IMR-90 (cell line): ENCODE data around the gene USP31. TPM values are rescaled to one million over a fixed set of nuclear protein-coding genes. Genes with fewer than 3 reads are reported as not detected.

ENCODE experiments used
- ATAC-seq: fragments of 200-7000 bp; cut with Tn5 transposase; 2 replicates; pipeline ENCODE4 v1.9.1; 2020; ENCODE audit warnings: low read depth, mild to moderate bottlenecking, moderate library complexity
- BruUV-seq: library from RNA; stranded (reverse); fragments of 400-500 nt; replicated peaks from 2 replicates; lab custom pipeline; 2021; lab: Mats Ljungman, UMichigan
- CTCF ChIA-PET: fragments of 300-600 bp; formaldehyde crosslinking; extraction: SDS; loops from one replicate; lab custom pipeline; 2021; ENCODE audit warnings: antibody characterized with exemption; lab: Yijun Ruan, JAX
- POLR2A ChIA-PET: fragments of 300-600 bp; sonication (Branson Sonifier 250); formaldehyde crosslinking; loops from one replicate; lab custom pipeline; 2022; ENCODE audit warnings: antibody characterized with exemption; ENCODE audit not compliant: unreplicated experiment; lab: Charles Lee
- DNase-seq: peaks from one replicate; pipeline ENCODE4 v3.0.0; 2013
- H2AFZ ChIP-seq: replicated peaks from 2 replicates; pipeline ENCODE3; 2013; ENCODE audit warnings: low read length, mild to moderate bottlenecking; ENCODE audit not compliant: poor library complexity
- H2AK5ac ChIP-seq: 2 replicates; pipeline ENCODE4 v1.6.1; 2013; ENCODE audit warnings: low read depth, low read length, inconsistent platforms
- H2AK9ac ChIP-seq: replicated peaks from 2 replicates; pipeline ENCODE3; 2013; ENCODE audit warnings: mild to moderate bottlenecking, low read depth, low read length, moderate library complexity; ENCODE audit not compliant: poor library complexity
- H2BK120ac ChIP-seq: 2 replicates; pipeline ENCODE4 v1.6.1; 2013; ENCODE audit warnings: low read depth, low read length, inconsistent platforms
- H2BK15ac ChIP-seq: 3 replicates; pipeline ENCODE4 v1.6.1; 2013; ENCODE audit warnings: low read depth, low read length, inconsistent platforms
- H2BK20ac ChIP-seq: 2 replicates; pipeline ENCODE4 v1.6.1; 2013; ENCODE audit warnings: low read depth, mild to moderate bottlenecking, inconsistent platforms, low read length, moderate library complexity
- H2BK5ac ChIP-seq: 2 replicates; pipeline ENCODE4 v1.6.1; 2013; ENCODE audit warnings: mild to moderate bottlenecking, low read depth, low read length, inconsistent platforms; ENCODE audit not compliant: poor library complexity, severe bottlenecking
- H3K14ac ChIP-seq: replicated peaks from 2 replicates; pipeline ENCODE4 v1.6.1; 2013; ENCODE audit warnings: low read depth, low read length, inconsistent platforms
- H3K18ac ChIP-seq: 2 replicates; pipeline ENCODE4 v1.6.1; 2013; ENCODE audit warnings: low read depth, low read length, control low read depth
- H3K23ac ChIP-seq: 2 replicates; pipeline ENCODE4 v1.6.1; 2013; ENCODE audit warnings: low read depth, low read length, inconsistent platforms
- H3K27ac ChIP-seq: 2 replicates; pipeline ENCODE4 v1.5.1; 2013; ENCODE audit warnings: mild to moderate bottlenecking, control low read depth, low read length; ENCODE audit not compliant: insufficient read depth
- H3K27me3 ChIP-seq: 2 replicates; pipeline ENCODE4 v1.6.1; 2013; ENCODE audit warnings: low read length; ENCODE audit not compliant: control insufficient read depth, insufficient read depth
- H3K36me3 ChIP-seq: 2 replicates; pipeline ENCODE4 v1.6.1; 2013; ENCODE audit warnings: low read length, mixed read lengths; ENCODE audit not compliant: control insufficient read depth, insufficient read depth
- H3K4ac ChIP-seq: 2 replicates; pipeline ENCODE4 v1.6.1; 2013; ENCODE audit warnings: low read depth, low read length, inconsistent platforms
- H3K4me1 ChIP-seq: 2 replicates; pipeline ENCODE4 v1.6.1; 2013; ENCODE audit warnings: low read length, mixed read lengths; ENCODE audit not compliant: control insufficient read depth, insufficient read depth
- H3K4me2 ChIP-seq: 2 replicates; pipeline ENCODE4 v1.6.1; 2013; ENCODE audit warnings: low read depth, mild to moderate bottlenecking, control low read depth, low read length, moderate library complexity
- H3K4me3 ChIP-seq: 2 replicates; pipeline ENCODE4 v1.5.1; 2013; ENCODE audit warnings: low read depth, mild to moderate bottlenecking, control low read depth, low read length, moderate library complexity; ENCODE audit not compliant: insufficient read depth
- H3K56ac ChIP-seq: 2 replicates; pipeline ENCODE4 v1.6.1; 2013; ENCODE audit warnings: low read length, inconsistent platforms; ENCODE audit not compliant: insufficient read depth; ENCODE audit errors: extremely low read depth
- H3K79me1 ChIP-seq, 2 experiments: 2 replicates each; pipeline ENCODE4 v1.6.1; 2013; ENCODE audit warnings: low read length in 2 of 2, inconsistent platforms in 1 of 2, low read depth in 1 of 2
- H3K9ac ChIP-seq: 2 replicates; pipeline ENCODE4 v1.6.1; 2013; ENCODE audit warnings: low read depth, low read length, control low read depth
- H3K9me1 ChIP-seq: 2 replicates; pipeline ENCODE4 v1.6.1; 2013; ENCODE audit warnings: low read length, inconsistent platforms; ENCODE audit not compliant: insufficient read depth
- H3K9me3 ChIP-seq: 2 replicates; pipeline ENCODE4 v1.6.1; 2013; ENCODE audit warnings: low read length; ENCODE audit not compliant: control insufficient read depth, insufficient read depth
- H4K20me1 ChIP-seq: 2 replicates; pipeline ENCODE4 v1.6.1; 2013; ENCODE audit warnings: low read length, inconsistent platforms; ENCODE audit not compliant: insufficient read depth
- H4K5ac ChIP-seq: 2 replicates; pipeline ENCODE4 v1.6.1; 2013; ENCODE audit warnings: mild to moderate bottlenecking, low read depth, low read length, control low read depth
- H4K8ac ChIP-seq, 2 experiments: 2 replicates each; pipeline ENCODE4 v1.6.1; 2013; ENCODE audit warnings: low read depth in 2 of 2, low read length in 2 of 2, control low read depth in 1 of 2, inconsistent platforms in 1 of 2
- H4K91ac ChIP-seq: 2 replicates; pipeline ENCODE4 v1.6.1; 2013; ENCODE audit warnings: low read depth, low read length, inconsistent platforms; ENCODE audit not compliant: insufficient read depth
- MAZ ChIP-seq: IDR thresholded peaks from 2 replicates; pipeline ENCODE4 v1.6.1; 2012; ENCODE audit warnings: low read depth, mild to moderate bottlenecking, low read length, improper control_type of control experiment, moderate library complexity, borderline replicate concordance
- RAD21 ChIP-seq: IDR thresholded peaks from 2 replicates; pipeline ENCODE4 v1.6.1; 2012; ENCODE audit warnings: low read length, improper control_type of control experiment
- RFX5 ChIP-seq: IDR thresholded peaks from 2 replicates; pipeline ENCODE4 v1.8.0; 2012; ENCODE audit warnings: low read depth, mild to moderate bottlenecking, low read length, moderate library complexity
- WGBS, 2 experiments: methylation state at CpG; one replicate each; pipeline versions ENCODE4 v1.1.5 to v1.1.7; 2013; ENCODE audit warnings: missing lambda C conversion rate in 2 of 2; ENCODE audit not compliant: insufficient read length in 1 of 2; ENCODE audit errors: extremely low coverage in 2 of 2; 5-methylcytosine and 5-hydroxymethylcytosine counted together
- dilution Hi-C: fragments of 300-500 bp; cut with HindIII; formaldehyde crosslinking; loops from one replicate; pipeline ENCODE4 v1.14.3; 2018; ENCODE audit warnings: low sequenced_read_pairs; ENCODE audit not compliant: unreplicated experiment
- in situ Hi-C: fragments of 300-500 bp; cut with MboI; formaldehyde crosslinking; loops from 3 replicates; pipeline ENCODE4 v1.14.3; 2019; ENCODE audit warnings: low sequenced_read_pairs, inconsistent platforms, mixed read lengths
- intact Hi-C: fragments of 100-400 bp; cut with micrococcal nuclease; formaldehyde crosslinking; loops from 2 replicates; pipeline ENCODE4 v1.10.0; 2022
- polyA plus RNA-seq, 3 experiments: library from polyadenylated mRNA; depleted of rRNA; stranded (reverse); fragments of >200 nt; gene quantifications; 2 replicates each; pipeline ENCODE4 v1.2.3, GENCODE V29; 2012; ENCODE audit warnings: low replicate concordance in 1 of 3
- total RNA-seq: library from RNA; depleted of rRNA; stranded (reverse); fragments of >200 nt; gene quantifications from 2 replicates; pipeline ENCODE4 v1.2.3, GENCODE V29; 2012

USP31 gene
- total and polyA plus RNA-seq, 2 of the 4 experiments (the other 2 are of a cell fraction) = 2.9 to 3.4 TPM

GRCh38 chr16:23068079-23068736 is 81.0 kb downstream of the USP31 start:
- ChIA-PET POLR2A (no interaction called here), CTCF (no interaction called here)
- Histone ChIP-seq H2AFZ (no peak overlapping the region), H3K9ac (no peak overlapping the region), H3K27ac (no peak overlapping the region), H3K9me3 (no peaks in the 10 kb centered on the region), H3K23ac (no peak overlapping the region), H2BK15ac (no peak overlapping the region), H3K4me1 (peaks cover 6% of the 10 kb centered on the region), H4K5ac (no peak overlapping the region), H3K4me3 (no peak overlapping the region), H2BK120ac (no peak overlapping the region), H4K20me1 (peaks cover 3% of the 10 kb centered on the region; the same call in 1 of the 2 replicates), H3K18ac (no peak overlapping the region), H3K14ac (no peak overlapping the region), H3K4me2 (no peak overlapping the region), H4K91ac (no peak overlapping the region), H2BK20ac (no peak overlapping the region), H3K27me3 (no peaks in the 10 kb centered on the region), H3K4ac (no peak overlapping the region), H2BK5ac (no peak overlapping the region), H3K9me1 (peaks cover 8% of the 10 kb centered on the region), H4K8ac (no peak overlapping the region), H2AK5ac (no peak overlapping the region), H3K36me3 (peaks cover 13% of the 10 kb centered on the region; the same call in 1 of the 2 replicates), H2AK9ac (no peak overlapping the region), H3K56ac (no peak overlapping the region), H3K79me1 (no peaks in the 10 kb centered on the region; a peak in 1 of 4 replicates)
- in situ Hi-C loops = no loop called here
- 83% methylated on average over 8 of the region's 20 CpGs; no CpG with 5 or more reads in 1 of the 2 experiments for WGBS, 2 experiments
- dilution Hi-C loops = no loop called here
- TF ChIP-seq MAZ (no peak), RAD21 (no peak), RFX5 (no peak)
- intact Hi-C loops = no loop called here
- BruUV-seq = no TSS peak
- ATAC-seq (no peak), DNase-seq (no peak)
